Epithelial cell of proximal tubule (primary cell): ENCODE results near the gene KRT38. TPM values are rescaled to one million over a fixed set of nuclear protein-coding genes. Genes with fewer than 3 reads are reported as not detected.

Experiments
- DNase-seq: peaks from one replicate; pipeline ENCODE4 v3.0.0-alpha.2; 2011; ENCODE audit warnings: low read depth
- H3K4me3 ChIP-seq: 2 replicates; pipeline ENCODE4 v1.5.1; 2011; ENCODE audit warnings: low read depth, mild to moderate bottlenecking, low read length
- CTCF ChIP-seq: conservative IDR thresholded peaks from 2 replicates; pipeline ENCODE4 v1.5.1; 2012; ENCODE audit warnings: low read depth, mild to moderate bottlenecking, low read length
- total RNA-seq: library from RNA; depleted of rRNA; stranded (reverse); fragments of >200 nt; gene quantifications from 2 replicates; pipeline ENCODE4 v1.2.3, GENCODE V29; 2015

Gene KRT38
- total RNA-seq, 1 donor from 2014 or later = not detected

GRCh38 chr17:41393294-41393693 is 47.5 kb downstream of the KRT38 start:
- no peak overlapping the region for H3K4me3 ChIP-seq
- no peak for TF ChIP-seq CTCF
- DNase-seq = no peak

GRCh38 chr17:41392278-41392677 is 48.5 kb downstream of the KRT38 start:
- no peak overlapping the region for H3K4me3 ChIP-seq
- no peak for TF ChIP-seq CTCF
- DNase-seq = no peak

- DNase-seq = no peak
- no peak for TF ChIP-seq CTCF
- H3K4me3 ChIP-seq = no peak overlapping the region
These were observed 49.2 kb downstream of the KRT38 start for GRCh38 chr17:41391535-41391934.

- H3K4me3 ChIP-seq = no peak overlapping the region
- TF ChIP-seq CTCF = no peak
- DNase-seq = no peak
These were observed 50.3 kb downstream of the KRT38 start for GRCh38 chr17:41390411-41390938.

GRCh38 chr17:41387670-41388069 is 53.1 kb downstream of the KRT38 start:
- TF ChIP-seq CTCF = no peak
- DNase-seq = no peak
- no peak overlapping the region for H3K4me3 ChIP-seq

- TF ChIP-seq CTCF = no peak
- H3K4me3 ChIP-seq = no peak overlapping the region
- no peak for DNase-seq
These were observed 54.6 kb downstream of the KRT38 start for GRCh38 chr17:41386227-41386626.

Other genes with a start within 250 kb of the KRT38 start
- gene KRTAP9-2, start 214.3 kb downstream of the KRT38 start, total RNA-seq = not detected in 2 replicates
- gene KRTAP9-3, start 208.5 kb downstream of the KRT38 start, total RNA-seq = not detected in 2 replicates
- gene KRTAP9-8, start 203.0 kb downstream of the KRT38 start, total RNA-seq = not detected in 2 replicates
- not detected in 2 replicates for gene KRTAP9-4, start 191.3 kb downstream of the KRT38 start, total RNA-seq
- not detected in 2 replicates for gene KRTAP9-9, start 185.6 kb downstream of the KRT38 start, total RNA-seq
- gene KRTAP9-6, start 175.6 kb downstream of the KRT38 start, total RNA-seq = not detected in 2 replicates
- gene KRTAP9-7, start 165.3 kb downstream of the KRT38 start, total RNA-seq = not detected in 2 replicates
- not detected in 2 replicates for gene KRTAP29-1, start 138.1 kb downstream of the KRT38 start, total RNA-seq
- not detected in 2 replicates for gene KRTAP16-1, start 131.7 kb downstream of the KRT38 start, total RNA-seq
- not detected in 2 replicates for gene KRTAP17-1, start 125.3 kb downstream of the KRT38 start, total RNA-seq
- gene KRT33A, start 90.2 kb downstream of the KRT38 start, total RNA-seq = not detected in 2 replicates
- gene KRT33B, start 71.2 kb downstream of the KRT38 start, total RNA-seq = 0.29 TPM in 2 replicates
- 4.2 and 15.1 TPM in 2 replicates for gene KRT34, start 58.7 kb downstream of the KRT38 start, total RNA-seq
- not detected in 2 replicates for gene KRT31, start 43.4 kb downstream of the KRT38 start, total RNA-seq
- gene KRT37, start 16.4 kb downstream of the KRT38 start, total RNA-seq = not detected in 2 replicates
- not detected in 2 replicates for gene KRT32, start 26.4 kb upstream of the KRT38 start, total RNA-seq
- not detected in 2 replicates for gene KRT35, start 40.2 kb upstream of the KRT38 start, total RNA-seq
- not detected in 2 replicates for gene KRT36, start 48.9 kb upstream of the KRT38 start, total RNA-seq
- 1.0 and 2.0 TPM in 2 replicates for gene KRT13, start 64.6 kb upstream of the KRT38 start, total RNA-seq
- gene KRT15, start 77.9 kb upstream of the KRT38 start, total RNA-seq = 4.6 and 15.6 TPM in 2 replicates
- 1,090 and 2,137 TPM in 2 replicates for gene KRT19, start 87.3 kb upstream of the KRT38 start, total RNA-seq
- not detected in 2 replicates for gene KRT9, start 131.1 kb upstream of the KRT38 start, total RNA-seq
- not detected in 2 replicates for gene KRT14, start 145.9 kb upstream of the KRT38 start, total RNA-seq
- gene KRT16, start 171.8 kb upstream of the KRT38 start, total RNA-seq = 2.0 and 4.3 TPM in 2 replicates
- 20.8 and 88.8 TPM in 2 replicates for gene KRT17, start 183.6 kb upstream of the KRT38 start, total RNA-seq
- 59.0 and 86.7 TPM in 2 replicates for gene EIF1, start 247.9 kb upstream of the KRT38 start, total RNA-seq